DMS 273 (cell line): ENCODE measurements around the gene NSUN3.

Experiments
- DNase-seq: peaks from one replicate; lab custom pipeline; 2025; ENCODE audit not compliant: unreplicated experiment; lab: John Stamatoyannopoulos, UW

NSUN3 gene

GRCh38 chr3:94118390-94118789 is 55.5 kb downstream of the NSUN3 start:
- DNase-seq: no peak

GRCh38 chr3:94121161-94121560 is 58.3 kb downstream of the NSUN3 start:
- DNase-seq: no peak

- DNase-seq: peak; percentile 18
Measured at GRCh38 chr3:94127115-94127514, 64.3 kb downstream of the NSUN3 start.

GRCh38 chr3:94130690-94131089 is 67.8 kb downstream of the NSUN3 start:
- no peak for DNase-seq

- DNase-seq: peak; percentile 23
Measured at GRCh38 chr3:94132777-94133176, 69.9 kb downstream of the NSUN3 start.

- DNase-seq: no peak
Measured at GRCh38 chr3:94136133-94136532, 73.3 kb downstream of the NSUN3 start.

GRCh38 chr3:94137377-94137776 is 74.5 kb downstream of the NSUN3 start:
- no peak for DNase-seq

GRCh38 chr3:94146455-94146854 is 83.6 kb downstream of the NSUN3 start:
- DNase-seq: peak; percentile 19

GRCh38 chr3:94147012-94147411 is 84.2 kb downstream of the NSUN3 start:
- DNase-seq: no peak

- DNase-seq: no peak
Measured at GRCh38 chr3:94150113-94150512, 87.3 kb downstream of the NSUN3 start.

GRCh38 chr3:94156626-94157025 is 93.8 kb downstream of the NSUN3 start:
- DNase-seq: peak; percentile 79

- peak; percentile 19 for DNase-seq
Measured at GRCh38 chr3:94158512-94158911, 95.7 kb downstream of the NSUN3 start.

- DNase-seq: peak; percentile 59
Measured at GRCh38 chr3:94159062-94159828, 96.4 kb downstream of the NSUN3 start.

GRCh38 chr3:94162700-94163099 is 99.8 kb downstream of the NSUN3 start:
- peak; percentile 50 for DNase-seq

- DNase-seq: no peak
Measured at GRCh38 chr3:94167346-94167745, 104.5 kb downstream of the NSUN3 start.

GRCh38 chr3:94167796-94168195 is 104.9 kb downstream of the NSUN3 start:
- peak; percentile 65 for DNase-seq

GRCh38 chr3:94171954-94172353 is 109.1 kb downstream of the NSUN3 start:
- DNase-seq: peak; percentile 53

- no peak for DNase-seq
Measured at GRCh38 chr3:94172695-94173310, 109.9 kb downstream of the NSUN3 start.

GRCh38 chr3:94173673-94174434 is 111.0 kb downstream of the NSUN3 start:
- peak; percentile 13 for DNase-seq

GRCh38 chr3:94175677-94176076 is 112.8 kb downstream of the NSUN3 start:
- DNase-seq: no peak

GRCh38 chr3:94176988-94177745 is 114.3 kb downstream of the NSUN3 start:
- DNase-seq: peak; percentile 34
